HepG2 (cell line): Measurements from ENCODE around the gene ZFHX3. TPM values are rescaled to one million over a fixed set of nuclear protein-coding genes. Genes with fewer than 3 reads are reported as not detected.

ENCODE experiments used
- ARNTL ChIP-seq: sonication (generic); formaldehyde crosslinking; IDR thresholded peaks from 2 replicates; pipeline ENCODE4 v1.4.0; 2020; ENCODE audit warnings: mild to moderate bottlenecking, missing genetic modification reagents
- DNMT1 ChIP-seq: sonication (generic); formaldehyde crosslinking; IDR thresholded peaks from 2 replicates; pipeline ENCODE4 v1.5.1; 2020; ENCODE audit warnings: mild to moderate bottlenecking, missing genetic modification reagents
- ELF1 ChIP-seq: sonication (generic); formaldehyde crosslinking; IDR thresholded peaks from 2 replicates; pipeline ENCODE4 v1.4.0; 2020; ENCODE audit warnings: missing genetic modification reagents
- GMEB2 ChIP-seq: IDR thresholded peaks from 2 replicates; pipeline ENCODE4 v1.6.1; 2016; ENCODE audit warnings: missing biosample characterization, missing genetic modification reagents, low read depth
- JUND ChIP-seq: sonication (generic); formaldehyde crosslinking; IDR thresholded peaks from 2 replicates; pipeline ENCODE4 v1.8.0; 2022; ENCODE audit warnings: mild to moderate bottlenecking, missing genetic modification reagents
- PTBP1 ChIP-seq: fragments of 200-400 bp; formaldehyde crosslinking; IDR thresholded peaks from 2 replicates; pipeline ENCODE4 v1.6.1; 2018; ENCODE audit warnings: low read length, low read depth; ENCODE audit not compliant: poor library complexity, severe bottlenecking
- REPIN1 ChIP-seq: sonication (generic); formaldehyde crosslinking; IDR thresholded peaks from 2 replicates; pipeline ENCODE4 v1.8.0; 2022; ENCODE audit warnings: missing genetic modification reagents, low read depth, mild to moderate bottlenecking, borderline replicate concordance
- SIN3A ChIP-seq: IDR thresholded peaks from 2 replicates; pipeline ENCODE4 v1.6.1; 2011; ENCODE audit warnings: low read depth, mild to moderate bottlenecking, control low read depth, low read length, borderline replicate concordance
- SKI ChIP-seq: fragments of 450-650 bp; IDR thresholded peaks from one replicate; pipeline ENCODE4 v1.6.1; 2018; ENCODE audit warnings: mild to moderate bottlenecking; ENCODE audit not compliant: partially characterized antibody
- STAG1 ChIP-seq: sonication (generic); formaldehyde crosslinking; IDR thresholded peaks from 2 replicates; pipeline ENCODE4 v1.4.0; 2020; ENCODE audit warnings: missing genetic modification reagents
- U2AF2 ChIP-seq: fragments of 200-400 bp; formaldehyde crosslinking; IDR thresholded peaks from 2 replicates; pipeline ENCODE4 v1.6.1; 2017; ENCODE audit warnings: low read depth, mild to moderate bottlenecking, low read length
- YY1 ChIP-seq: IDR thresholded peaks from 2 replicates; pipeline ENCODE4 v1.6.1; 2011; ENCODE audit warnings: low read length, low read depth, moderate library complexity, mild to moderate bottlenecking; ENCODE audit not compliant: insufficient read depth, insufficient replicate concordance
- ZNF180 ChIP-seq: sonication (generic); formaldehyde crosslinking; IDR thresholded peaks from 2 replicates; pipeline ENCODE4 v1.4.0; 2020; ENCODE audit warnings: low read depth, missing genetic modification reagents, borderline replicate concordance
- ZNF329 ChIP-seq: sonication (generic); formaldehyde crosslinking; IDR thresholded peaks from 2 replicates; pipeline ENCODE4 v1.9.0; 2021; ENCODE audit warnings: low read depth, mild to moderate bottlenecking, missing genetic modification reagents
- ZNF34 ChIP-seq: sonication (generic); formaldehyde crosslinking; IDR thresholded peaks from 2 replicates; pipeline ENCODE4 v1.4.0; 2020; ENCODE audit warnings: mild to moderate bottlenecking, missing genetic modification reagents, borderline replicate concordance
- ZNF558 ChIP-seq: sonication (generic); formaldehyde crosslinking; IDR thresholded peaks from 2 replicates; pipeline ENCODE4 v1.9.0; 2022; ENCODE audit warnings: mild to moderate bottlenecking, missing genetic modification reagents, borderline replicate concordance
- ZNF569 ChIP-seq: sonication (generic); formaldehyde crosslinking; IDR thresholded peaks from 2 replicates; pipeline ENCODE4 v1.5.0; 2020; ENCODE audit warnings: mild to moderate bottlenecking, missing genetic modification reagents, moderate library complexity, borderline replicate concordance
- ZNF605 ChIP-seq: sonication (generic); formaldehyde crosslinking; IDR thresholded peaks from 2 replicates; pipeline ENCODE4 v1.8.0; 2022; ENCODE audit warnings: mild to moderate bottlenecking, missing genetic modification reagents
- ZNF672 ChIP-seq: sonication (generic); formaldehyde crosslinking; IDR thresholded peaks from 2 replicates; pipeline ENCODE4 v1.8.1; 2022; ENCODE audit warnings: missing genetic modification reagents
- polyA plus RNA-seq, 8 experiments: library from polyadenylated mRNA; depleted of rRNA in 3 of 8; stranded (reverse) in 7 of 8; unstranded in 1 of 8; fragments of >200 nt; fragmentation: Illumina TruSeq in 4 of 8; extraction: Trizol in 4 of 8; gene quantifications; 2 replicates each; pipeline versions ENCODE4 v1.2.1 to v1.2.3, GENCODE V29; 2011 to 2016; ENCODE audit warnings: low read depth in 4 of 8, missing spikeins in 1 of 8, mixed read lengths in 1 of 8; ENCODE audit not compliant: insufficient read depth in 1 of 8
- total RNA-seq, 5 experiments: library from RNA; depleted of rRNA; stranded (reverse); fragments of >200 nt; fragmentation: Illumina TruSeq; extraction: Trizol; gene quantifications; 2 replicates each; pipeline ENCODE4 v1.2.3, GENCODE V29; 2016; ENCODE audit warnings: low read depth in 1 of 5
- TF ChIP-seq, protein P1 (sequence below): sonication (generic); formaldehyde crosslinking; conservative IDR thresholded peaks from 2 replicates; pipeline ENCODE4 v1.8.1; 2023; ENCODE audit warnings: missing genetic modification reagents
- TF ChIP-seq, protein P2 (sequence below): sonication (generic); formaldehyde crosslinking; conservative IDR thresholded peaks from 2 replicates; pipeline ENCODE4 v1.4.0; 2020; ENCODE audit warnings: missing genetic modification reagents
- TF ChIP-seq, protein P3 (sequence below): IDR thresholded peaks from 2 replicates; pipeline ENCODE4 v1.6.1; 2016; ENCODE audit warnings: low read depth, borderline replicate concordance
- TF ChIP-seq, protein P4 (sequence below): IDR thresholded peaks from 2 replicates; pipeline ENCODE4 v1.6.1; 2016; ENCODE audit warnings: missing compliant biosample characterization, missing genetic modification reagents, borderline replicate concordance
- TF ChIP-seq, protein P5 (sequence below): sonication (generic); formaldehyde crosslinking; IDR thresholded peaks from 2 replicates; pipeline ENCODE4 v1.4.0; 2020; ENCODE audit warnings: missing genetic modification reagents

The ZFHX3 gene
- total and polyA plus RNA-seq, 2 of the 13 experiments (the other 11 are each of a cell fraction or from before 2014, with no cell fraction given): 5.0 to 6.0 TPM

DNA sequence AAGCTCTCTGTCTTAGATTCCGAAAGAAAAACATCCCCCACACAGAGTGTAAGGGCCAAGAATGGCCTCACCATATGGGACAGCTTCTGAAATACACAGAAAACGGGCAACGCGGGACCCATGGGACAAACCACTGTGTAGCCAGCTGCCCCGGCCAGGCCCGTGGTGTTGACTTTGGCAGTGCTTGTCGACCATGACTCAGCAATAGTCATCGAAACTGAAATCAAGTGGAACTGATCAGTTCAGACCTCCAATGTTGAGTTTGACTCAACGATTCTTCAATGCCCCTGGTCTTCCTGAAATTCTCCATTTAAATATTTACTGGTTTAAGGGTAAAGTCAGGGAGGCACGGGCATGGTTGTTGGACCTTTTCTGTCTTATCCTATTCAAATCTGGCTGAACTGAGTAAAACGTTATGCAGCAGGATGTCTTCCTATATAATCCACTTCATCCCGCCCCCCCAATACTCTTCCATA lies 27.5 kb downstream of the ZFHX3 start (continued):
- TF ChIP-seq GMEB2: no peak
- no peak for TF ChIP-seq DNMT1
- TF ChIP-seq, protein P1, sequence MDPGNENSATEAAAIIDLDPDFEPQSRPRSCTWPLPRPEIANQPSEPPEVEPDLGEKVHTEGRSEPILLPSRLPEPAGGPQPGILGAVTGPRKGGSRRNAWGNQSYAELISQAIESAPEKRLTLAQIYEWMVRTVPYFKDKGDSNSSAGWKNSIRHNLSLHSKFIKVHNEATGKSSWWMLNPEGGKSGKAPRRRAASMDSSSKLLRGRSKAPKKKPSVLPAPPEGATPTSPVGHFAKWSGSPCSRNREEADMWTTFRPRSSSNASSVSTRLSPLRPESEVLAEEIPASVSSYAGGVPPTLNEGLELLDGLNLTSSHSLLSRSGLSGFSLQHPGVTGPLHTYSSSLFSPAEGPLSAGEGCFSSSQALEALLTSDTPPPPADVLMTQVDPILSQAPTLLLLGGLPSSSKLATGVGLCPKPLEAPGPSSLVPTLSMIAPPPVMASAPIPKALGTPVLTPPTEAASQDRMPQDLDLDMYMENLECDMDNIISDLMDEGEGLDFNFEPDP (CRISPR knock-in tag): no peak
- peak; percentile 15; the same call in 1 of the 2 replicates for TF ChIP-seq STAG1 (CRISPR knock-in tag)
- TF ChIP-seq, protein P2, sequence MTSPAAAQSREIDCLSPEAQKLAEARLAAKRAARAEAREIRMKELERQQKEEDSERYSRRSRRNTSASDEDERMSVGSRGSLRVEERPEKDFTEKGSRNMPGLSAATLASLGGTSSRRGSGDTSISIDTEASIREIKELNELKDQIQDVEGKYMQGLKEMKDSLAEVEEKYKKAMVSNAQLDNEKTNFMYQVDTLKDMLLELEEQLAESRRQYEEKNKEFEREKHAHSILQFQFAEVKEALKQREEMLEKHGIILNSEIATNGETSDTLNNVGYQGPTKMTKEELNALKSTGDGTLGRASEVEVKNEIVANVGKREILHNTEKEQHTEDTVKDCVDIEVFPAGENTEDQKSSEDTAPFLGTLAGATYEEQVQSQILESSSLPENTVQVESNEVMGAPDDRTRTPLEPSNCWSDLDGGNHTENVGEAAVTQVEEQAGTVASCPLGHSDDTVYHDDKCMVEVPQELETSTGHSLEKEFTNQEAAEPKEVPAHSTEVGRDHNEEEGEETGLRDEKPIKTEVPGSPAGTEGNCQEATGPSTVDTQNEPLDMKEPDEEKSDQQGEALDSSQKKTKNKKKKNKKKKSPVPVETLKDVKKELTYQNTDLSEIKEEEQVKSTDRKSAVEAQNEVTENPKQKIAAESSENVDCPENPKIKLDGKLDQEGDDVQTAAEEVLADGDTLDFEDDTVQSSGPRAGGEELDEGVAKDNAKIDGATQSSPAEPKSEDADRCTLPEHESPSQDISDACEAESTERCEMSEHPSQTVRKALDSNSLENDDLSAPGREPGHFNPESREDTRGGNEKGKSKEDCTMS (CRISPR knock-in tag): no peak
- peak; percentile 86; the same call in 1 of the 2 replicates for TF ChIP-seq SIN3A
- TF ChIP-seq, protein P3, sequence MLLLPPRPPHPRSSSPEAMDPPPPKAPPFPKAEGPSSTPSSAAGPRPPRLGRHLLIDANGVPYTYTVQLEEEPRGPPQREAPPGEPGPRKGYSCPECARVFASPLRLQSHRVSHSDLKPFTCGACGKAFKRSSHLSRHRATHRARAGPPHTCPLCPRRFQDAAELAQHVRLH (CRISPR knock-in tag): 0 out of 2 replicates have a peak, but pooled peaks have one; percentile 37
- no peak for TF ChIP-seq ZNF34
- no peak for TF ChIP-seq ZNF569
- no peak for TF ChIP-seq JUND (CRISPR knock-in tag)
- no peak; the same call in 1 of the 2 replicates for TF ChIP-seq REPIN1 (CRISPR knock-in tag)
- TF ChIP-seq ARNTL (CRISPR knock-in tag): no peak
- no peak for TF ChIP-seq ZNF558 (CRISPR knock-in tag)
- peak; percentile 21 for TF ChIP-seq SKI
- TF ChIP-seq ZNF672 (CRISPR knock-in tag): no peak
- TF ChIP-seq ELF1: no peak
- TF ChIP-seq ZNF180 (CRISPR knock-in tag): no peak
- TF ChIP-seq PTBP1: no peak
- TF ChIP-seq, protein P4, sequence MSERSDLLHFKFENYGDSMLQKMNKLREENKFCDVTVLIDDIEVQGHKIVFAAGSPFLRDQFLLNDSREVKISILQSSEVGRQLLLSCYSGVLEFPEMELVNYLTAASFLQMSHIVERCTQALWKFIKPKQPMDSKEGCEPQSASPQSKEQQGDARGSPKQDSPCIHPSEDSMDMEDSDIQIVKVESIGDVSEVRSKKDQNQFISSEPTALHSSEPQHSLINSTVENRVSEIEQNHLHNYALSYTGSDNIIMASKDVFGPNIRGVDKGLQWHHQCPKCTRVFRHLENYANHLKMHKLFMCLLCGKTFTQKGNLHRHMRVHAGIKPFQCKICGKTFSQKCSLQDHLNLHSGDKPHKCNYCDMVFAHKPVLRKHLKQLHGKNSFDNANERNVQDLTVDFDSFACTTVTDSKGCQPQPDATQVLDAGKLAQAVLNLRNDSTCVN (CRISPR knock-in tag): peak; percentile 21; the same call in 1 of the 2 replicates
- TF ChIP-seq ZNF605 (CRISPR knock-in tag): no peak
- peak; percentile 22 for TF ChIP-seq YY1
- TF ChIP-seq, protein P5, sequence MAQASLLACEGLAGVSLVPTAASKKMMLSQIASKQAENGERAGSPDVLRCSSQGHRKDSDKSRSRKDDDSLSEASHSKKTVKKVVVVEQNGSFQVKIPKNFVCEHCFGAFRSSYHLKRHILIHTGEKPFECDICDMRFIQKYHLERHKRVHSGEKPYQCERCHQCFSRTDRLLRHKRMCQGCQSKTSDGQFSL (CRISPR knock-in tag): no peak
- TF ChIP-seq U2AF2: no peak
- TF ChIP-seq ZNF329 (CRISPR knock-in tag): no peak
